Glomerular endothelial cell (primary cell): Measurements from ENCODE around the gene IGFBP4. TPM values are rescaled to one million over a fixed set of nuclear protein-coding genes. Genes with fewer than 3 reads are reported as not detected.

Experiments
- DNase-seq: peaks from one replicate; pipeline ENCODE4 v3.0.0-alpha.2; 2011; ENCODE audit warnings: low read depth, low spot score; ENCODE audit errors: extremely low read depth
- total RNA-seq: library from RNA; depleted of rRNA; stranded (reverse); fragments of >200 nt; gene quantifications from 2 replicates; pipeline ENCODE4 v1.2.3, GENCODE V29; 2015

IGFBP4 gene
- total RNA-seq, 1 donor from 2014 or later, result 577 TPM

GRCh38 chr17:40469805-40470675 is 26.8 kb downstream of the IGFBP4 start:
- DNase-seq, result no peak

DNA sequence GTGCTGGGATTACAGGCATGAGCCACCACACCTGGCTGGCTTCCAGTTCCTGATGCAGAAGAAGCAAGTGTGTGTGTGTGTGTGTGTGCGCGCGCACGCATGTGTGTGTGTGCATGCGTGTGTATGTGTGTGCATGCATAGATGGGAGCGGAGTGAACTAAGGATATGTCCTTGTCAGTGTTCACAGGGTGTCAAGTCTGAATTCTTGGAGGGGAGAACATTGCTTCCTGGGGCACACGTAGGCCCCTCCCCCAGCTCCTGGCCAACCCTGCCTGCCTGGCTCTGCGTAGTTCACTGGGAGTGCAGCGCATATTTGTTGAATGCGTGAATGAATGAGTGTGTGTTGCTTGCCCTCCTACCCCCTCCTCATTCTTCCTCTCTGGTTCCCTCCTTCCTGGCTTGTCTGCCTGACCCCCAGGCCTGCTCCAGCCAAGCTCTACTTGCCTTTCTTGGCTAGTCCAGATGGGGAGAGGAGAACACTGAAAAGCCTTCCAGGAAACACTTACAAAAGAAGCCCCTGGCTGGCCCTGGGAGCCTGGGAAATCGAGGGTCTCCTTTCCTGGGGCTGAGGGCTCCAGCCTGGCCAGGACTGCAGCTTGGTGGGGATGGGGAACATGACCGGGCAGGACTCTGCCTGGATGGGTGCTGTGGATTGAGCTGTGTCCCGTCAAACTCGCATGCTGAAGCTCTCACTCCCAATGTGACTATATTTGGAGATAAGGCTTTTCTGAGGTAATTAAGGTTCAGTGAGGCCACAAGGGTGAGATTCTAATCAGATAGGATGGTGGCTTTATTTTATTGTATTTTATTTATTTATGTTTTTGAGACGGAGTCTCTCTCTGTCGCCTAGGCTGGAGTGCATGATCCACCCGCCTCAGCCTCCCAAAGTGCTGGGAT is 27.9 kb downstream of the IGFBP4 start:
- DNase-seq, result no peak

DNA sequence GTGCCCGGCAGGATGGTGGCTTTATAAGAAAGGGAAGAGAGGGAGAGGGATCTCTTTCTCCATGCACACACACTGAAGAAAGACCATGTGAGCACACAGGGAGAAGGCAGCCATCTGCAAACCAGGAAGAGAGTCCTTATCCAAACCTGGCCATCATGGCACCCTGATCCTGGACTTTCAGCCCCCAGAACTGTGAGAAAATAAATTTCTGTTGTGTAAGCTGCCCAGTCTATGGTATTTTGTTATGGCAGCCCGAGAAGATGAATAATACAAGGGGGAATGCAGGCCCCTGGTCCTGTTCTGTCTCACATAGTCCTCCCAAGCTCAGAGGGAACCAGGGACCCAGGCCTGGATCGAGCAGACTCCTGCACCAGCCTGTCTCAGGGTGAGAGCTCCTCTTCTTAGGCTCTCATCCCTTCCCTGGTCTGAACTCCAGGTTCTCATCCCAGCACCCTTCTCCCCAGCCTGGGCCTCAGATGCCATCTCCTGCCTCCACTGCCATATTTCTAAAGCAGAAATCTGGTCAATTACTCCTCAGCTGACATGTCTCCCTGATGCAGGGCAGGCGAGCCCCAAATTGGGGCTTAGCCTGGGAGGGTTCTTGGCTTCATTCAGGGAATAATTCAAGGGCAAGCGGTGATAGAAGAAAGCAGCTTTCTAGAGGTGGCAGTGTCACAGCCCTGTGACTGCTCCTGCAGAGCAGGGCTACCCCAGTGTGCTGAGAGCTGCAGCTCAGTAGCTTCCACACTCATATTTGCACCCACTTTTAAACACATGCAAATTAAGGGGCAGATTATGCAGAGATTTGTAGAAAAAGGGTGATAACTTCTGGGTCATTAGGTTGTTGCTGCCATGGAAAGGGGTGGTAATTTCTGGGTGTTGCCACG is 28.8 kb downstream of the IGFBP4 start:
- DNase-seq, result no peak

- DNase-seq, result no peak
These were observed 29.6 kb downstream of the IGFBP4 start for GRCh38 chr17:40472733-40473452.

DNA sequence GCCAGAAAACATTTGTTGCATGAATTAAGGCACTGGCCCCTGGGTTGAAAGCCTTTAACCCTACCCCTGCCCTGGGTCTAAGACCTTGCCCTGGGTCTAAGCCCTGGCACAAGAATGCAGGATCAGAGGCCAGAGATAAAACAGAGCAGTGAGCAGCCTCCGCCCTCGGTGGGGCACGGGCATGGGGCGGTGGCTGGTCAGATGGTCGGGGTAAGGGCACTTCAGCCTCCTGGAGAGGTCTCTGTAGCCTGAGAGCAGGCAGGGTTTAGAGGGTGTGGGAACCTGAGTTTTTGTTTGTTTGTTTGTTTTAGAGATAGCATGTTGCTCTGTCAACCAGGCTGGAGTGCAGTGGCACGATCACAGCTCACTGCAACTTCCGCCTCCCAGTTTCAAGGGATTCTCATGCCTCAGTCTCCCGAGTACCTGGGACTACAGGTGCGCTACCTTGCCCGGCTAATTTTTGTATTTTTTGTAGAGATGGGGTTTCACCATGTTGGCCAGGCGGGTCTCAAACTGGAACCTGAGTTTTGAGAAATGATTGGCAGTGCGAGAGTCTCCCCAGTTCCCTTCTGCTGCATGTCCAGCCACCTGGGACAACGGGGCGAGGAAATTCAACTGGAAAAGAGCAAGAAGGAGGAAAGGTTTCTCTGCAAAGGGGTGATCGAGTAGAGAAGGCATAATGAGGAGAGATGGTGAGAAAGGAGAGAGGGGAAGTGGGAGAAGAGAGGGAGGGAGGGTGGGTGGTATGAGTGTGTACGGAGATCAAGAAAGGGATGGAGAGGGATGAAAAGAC is 30.5 kb downstream of the IGFBP4 start:
- DNase-seq, result no peak

GRCh38 chr17:40474419-40475002 is 31.3 kb downstream of the IGFBP4 start:
- no peak for DNase-seq

- no peak for DNase-seq
These were observed 32.1 kb downstream of the IGFBP4 start for GRCh38 chr17:40475234-40475908.

DNA sequence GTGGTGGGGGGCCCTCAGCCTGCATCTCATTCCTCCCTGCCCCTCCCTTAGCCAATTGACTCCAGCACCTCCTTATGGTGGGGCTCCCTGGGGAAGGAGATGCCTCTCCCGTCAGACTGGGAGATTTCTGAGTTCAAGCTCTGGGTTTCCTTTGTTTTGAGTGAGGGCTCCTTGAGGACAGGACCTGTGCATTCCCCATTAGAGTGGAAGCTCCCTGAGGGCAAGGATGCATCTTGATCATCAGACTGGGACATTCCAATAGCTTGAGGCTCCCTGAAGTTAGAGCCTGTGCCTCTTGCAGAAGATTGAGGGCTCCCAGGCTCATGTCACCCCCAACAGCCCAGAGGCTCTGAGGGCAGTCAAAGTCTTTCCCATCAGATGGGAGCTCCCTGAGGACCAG is 34.5 kb downstream of the IGFBP4 start:
- DNase-seq, result no peak

DNA sequence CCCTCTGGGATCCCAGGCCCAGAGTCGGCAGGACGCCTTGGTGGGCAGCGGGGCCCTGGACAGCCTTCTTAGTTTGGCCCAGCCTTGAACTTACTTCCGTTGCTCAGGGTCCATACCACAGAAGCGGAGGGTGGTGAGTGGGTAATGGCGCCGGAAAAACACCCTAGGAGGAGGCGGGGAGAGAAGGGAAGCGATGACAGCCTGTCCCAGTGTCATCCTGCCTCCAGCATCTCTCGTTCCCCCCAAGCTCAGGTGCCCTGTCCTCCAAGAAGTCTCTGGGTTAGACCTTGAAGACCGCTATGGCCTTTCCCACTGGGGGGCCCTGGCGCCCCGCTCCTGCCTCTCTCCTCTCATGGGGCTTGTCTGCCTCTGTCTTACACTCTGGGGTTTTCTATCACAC is 35.2 kb downstream of the IGFBP4 start:
- DNase-seq, result no peak

GRCh38 chr17:40479754-40480480 is 36.7 kb downstream of the IGFBP4 start:
- no peak for DNase-seq

GRCh38 chr17:40480501-40481003 is 37.3 kb downstream of the IGFBP4 start:
- no peak for DNase-seq

DNA sequence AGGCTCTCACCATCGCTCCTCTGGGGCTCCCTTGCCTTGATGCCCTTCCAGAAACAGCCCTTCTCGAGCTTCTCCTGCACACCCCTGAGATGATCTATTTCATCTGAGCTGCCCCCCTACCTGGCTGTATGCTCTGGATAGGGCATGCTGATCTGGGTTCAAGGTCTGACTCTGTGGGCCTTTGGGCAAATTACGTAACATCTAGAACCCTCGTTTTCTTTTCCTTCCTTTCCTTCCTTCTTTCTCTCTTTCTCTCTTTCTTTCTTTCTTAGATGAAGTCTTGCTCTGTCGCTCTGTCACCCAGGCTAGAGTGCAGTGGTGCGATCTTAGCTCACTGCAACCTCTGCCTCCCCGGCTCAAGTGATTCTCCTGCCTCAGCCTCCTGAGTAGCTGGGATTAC is 37.9 kb downstream of the IGFBP4 start:
- DNase-seq, result no peak

DNA sequence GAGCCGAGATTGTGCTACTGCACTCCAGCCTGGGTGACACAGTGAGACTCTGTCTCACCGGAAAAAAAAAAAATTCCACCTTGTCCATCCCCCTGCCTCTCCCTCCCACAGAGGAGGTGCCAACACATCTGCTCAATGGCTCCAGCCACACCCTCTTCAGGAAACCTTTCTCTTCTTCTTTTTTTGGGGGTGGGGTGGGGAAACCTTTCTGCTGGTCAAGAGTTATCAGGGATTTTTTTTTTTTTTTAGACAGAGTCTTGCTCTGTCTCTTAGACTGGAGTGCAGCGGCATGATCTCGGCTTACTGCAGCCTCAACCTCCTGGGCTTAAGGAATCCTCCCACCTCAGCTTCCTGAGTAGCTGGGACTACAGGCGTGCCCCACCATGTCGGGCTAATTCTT is 39.5 kb downstream of the IGFBP4 start:
- DNase-seq, result no peak

- DNase-seq, result no peak
These were observed 40.4 kb downstream of the IGFBP4 start for GRCh38 chr17:40483679-40484078.

GRCh38 chr17:40484285-40484972 is 41.2 kb downstream of the IGFBP4 start:
- no peak for DNase-seq

DNA sequence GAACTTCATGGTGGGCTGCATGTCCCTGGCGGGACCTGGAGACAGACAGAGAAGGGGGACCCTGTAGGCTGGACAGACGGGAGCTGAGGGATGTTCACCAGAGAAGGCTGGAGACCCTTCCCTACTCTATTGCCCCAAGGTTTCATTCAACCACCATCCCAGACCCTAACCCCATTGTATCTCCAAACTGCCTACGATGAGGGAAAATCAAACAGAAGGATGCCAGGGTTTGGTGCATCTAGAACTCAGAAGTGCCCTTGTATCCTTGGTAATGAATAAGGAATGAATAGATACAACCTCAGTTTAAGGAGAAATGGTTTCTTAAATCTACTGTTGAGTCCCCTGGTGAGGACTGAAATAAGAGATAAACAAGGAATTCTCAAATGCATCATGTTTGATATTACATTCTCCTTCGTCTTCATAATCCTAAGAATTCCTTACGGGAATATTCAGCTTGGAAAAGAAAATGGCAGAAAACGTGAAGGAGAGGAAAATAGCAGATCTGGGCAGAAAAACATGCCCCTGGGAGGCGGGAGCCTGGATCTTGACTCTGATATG is 41.8 kb downstream of the IGFBP4 start:
- DNase-seq, result no peak
